Measurements from ENCODE around the gene CCDC47.

The CCDC47 gene

DNA sequence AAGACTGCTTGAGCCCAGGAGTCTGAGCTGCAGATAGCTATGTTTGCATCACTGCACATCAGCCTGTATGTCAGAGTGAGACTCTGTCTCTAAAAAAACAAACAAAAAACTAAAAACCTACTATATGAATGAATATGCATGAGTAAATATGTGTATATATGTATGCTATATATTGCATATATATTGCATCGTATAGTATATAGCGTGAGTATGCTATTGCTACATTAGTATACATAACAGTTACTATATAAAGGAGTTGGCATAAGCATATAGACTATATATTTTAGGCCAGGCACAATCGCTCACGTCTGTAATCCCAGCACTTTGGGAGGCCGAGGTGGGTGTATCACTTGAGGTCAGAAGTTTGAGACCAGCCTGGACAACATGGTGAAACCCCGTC lies 16.7 kb upstream of the CCDC47 start:
- TF ChIP-seq, protein P1, sequence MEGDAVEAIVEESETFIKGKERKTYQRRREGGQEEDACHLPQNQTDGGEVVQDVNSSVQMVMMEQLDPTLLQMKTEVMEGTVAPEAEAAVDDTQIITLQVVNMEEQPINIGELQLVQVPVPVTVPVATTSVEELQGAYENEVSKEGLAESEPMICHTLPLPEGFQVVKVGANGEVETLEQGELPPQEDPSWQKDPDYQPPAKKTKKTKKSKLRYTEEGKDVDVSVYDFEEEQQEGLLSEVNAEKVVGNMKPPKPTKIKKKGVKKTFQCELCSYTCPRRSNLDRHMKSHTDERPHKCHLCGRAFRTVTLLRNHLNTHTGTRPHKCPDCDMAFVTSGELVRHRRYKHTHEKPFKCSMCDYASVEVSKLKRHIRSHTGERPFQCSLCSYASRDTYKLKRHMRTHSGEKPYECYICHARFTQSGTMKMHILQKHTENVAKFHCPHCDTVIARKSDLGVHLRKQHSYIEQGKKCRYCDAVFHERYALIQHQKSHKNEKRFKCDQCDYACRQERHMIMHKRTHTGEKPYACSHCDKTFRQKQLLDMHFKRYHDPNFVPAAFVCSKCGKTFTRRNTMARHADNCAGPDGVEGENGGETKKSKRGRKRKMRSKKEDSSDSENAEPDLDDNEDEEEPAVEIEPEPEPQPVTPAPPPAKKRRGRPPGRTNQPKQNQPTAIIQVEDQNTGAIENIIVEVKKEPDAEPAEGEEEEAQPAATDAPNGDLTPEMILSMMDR (IDR thresholded peaks at IDR 0.05; ENCODE audit: low read depth, low read length), result no peak
- TF ChIP-seq EZH2phosphoT487 (IDR thresholded peaks at IDR 0.05; ENCODE audit: low read depth), result no peak
- H3K27me3 ChIP-seq (ENCODE audit: low read depth, low read length), result no peaks in the 10 kb centered on the region
- peaks cover 15% of the 10 kb centered on the region for H4K20me1 ChIP-seq (ENCODE audit: insufficient read depth, low read length)
- H3K79me2 ChIP-seq (ENCODE audit: low read length), result peaks cover 76% of the 10 kb centered on the region
- H3K9ac ChIP-seq (ENCODE audit: low read length), result no peak overlapping the region
- no peaks in the 10 kb centered on the region for H3K9me3 ChIP-seq (ENCODE audit: insufficient read depth, low read length)
- H3K27ac ChIP-seq (ENCODE audit: low read length), result no peak overlapping the region
- H3K4me3 ChIP-seq (ENCODE audit: low read length), result no peak overlapping the region
- H3K4me2 ChIP-seq (ENCODE audit: low read length), result no peak overlapping the region
- peaks cover 49% of the 10 kb centered on the region for H3K36me3 ChIP-seq (replicated peaks; ENCODE audit: low read depth, low read length)
- no peak overlapping the region for H2AFZ ChIP-seq (ENCODE audit: low read depth, low read length)
- no peaks in the 10 kb centered on the region for H3K4me1 ChIP-seq (ENCODE audit: low read length)

GRCh38 chr17:63786971-63787711 lies 13.7 kb upstream of the CCDC47 start:
- H3K9ac ChIP-seq (ENCODE audit: low read length), result no peak overlapping the region
- peaks cover 89% of the 10 kb centered on the region for H3K79me2 ChIP-seq (ENCODE audit: low read length)
- H3K4me2 ChIP-seq (ENCODE audit: low read length), result no peak overlapping the region
- H3K4me3 ChIP-seq (ENCODE audit: low read length), result no peak overlapping the region
- H3K9me3 ChIP-seq (ENCODE audit: insufficient read depth, low read length), result no peaks in the 10 kb centered on the region
- H3K36me3 ChIP-seq (replicated peaks; ENCODE audit: low read depth, low read length), result peaks cover 41% of the 10 kb centered on the region
- peaks cover 44% of the 10 kb centered on the region for H4K20me1 ChIP-seq (ENCODE audit: insufficient read depth, low read length)
- no peaks in the 10 kb centered on the region for H3K27me3 ChIP-seq (ENCODE audit: low read depth, low read length)
- H3K4me1 ChIP-seq (ENCODE audit: low read length), result peaks cover 15% of the 10 kb centered on the region
- H2AFZ ChIP-seq (ENCODE audit: low read depth, low read length), result no peak overlapping the region
- H3K27ac ChIP-seq (ENCODE audit: low read length), result no peak overlapping the region
- TF ChIP-seq EZH2phosphoT487 (IDR thresholded peaks at IDR 0.05; ENCODE audit: low read depth), result no peak
- TF ChIP-seq, protein P1 (IDR thresholded peaks at IDR 0.05; ENCODE audit: low read depth, low read length), result no peak

- no peak overlapping the region for H2AFZ ChIP-seq (ENCODE audit: low read depth, low read length)
- no peaks in the 10 kb centered on the region for H3K9me3 ChIP-seq (ENCODE audit: insufficient read depth, low read length)
- H4K20me1 ChIP-seq (ENCODE audit: insufficient read depth, low read length), result peaks cover 47% of the 10 kb centered on the region
- H3K36me3 ChIP-seq (replicated peaks; ENCODE audit: low read depth, low read length), result peaks cover 37% of the 10 kb centered on the region
- no peak overlapping the region for H3K4me3 ChIP-seq (ENCODE audit: low read length)
- H3K27ac ChIP-seq (ENCODE audit: low read length), result no peak overlapping the region
- H3K79me2 ChIP-seq (ENCODE audit: low read length), result peaks cover 92% of the 10 kb centered on the region
- TF ChIP-seq, protein P1 (IDR thresholded peaks at IDR 0.05; ENCODE audit: low read depth, low read length), result no peak
- TF ChIP-seq EZH2phosphoT487 (IDR thresholded peaks at IDR 0.05; ENCODE audit: low read depth), result no peak
- H3K4me2 ChIP-seq (ENCODE audit: low read length), result no peak overlapping the region
- no peak overlapping the region for H3K9ac ChIP-seq (ENCODE audit: low read length)
- H3K4me1 ChIP-seq (ENCODE audit: low read length), result peaks cover 16% of the 10 kb centered on the region
- H3K27me3 ChIP-seq (ENCODE audit: low read depth, low read length), result no peaks in the 10 kb centered on the region
These were observed 12.7 kb upstream of the CCDC47 start for GRCh38 chr17:63786117-63786516.

GRCh38 chr17:63785556-63785955 lies 12.2 kb upstream of the CCDC47 start:
- H3K4me1 ChIP-seq (ENCODE audit: low read length), result peaks cover 16% of the 10 kb centered on the region
- peaks cover 42% of the 10 kb centered on the region for H3K36me3 ChIP-seq (replicated peaks; ENCODE audit: low read depth, low read length)
- H3K27me3 ChIP-seq (ENCODE audit: low read depth, low read length), result no peaks in the 10 kb centered on the region
- H3K4me2 ChIP-seq (ENCODE audit: low read length), result no peak overlapping the region
- peaks cover 94% of the 10 kb centered on the region for H3K79me2 ChIP-seq (ENCODE audit: low read length)
- H3K4me3 ChIP-seq (ENCODE audit: low read length), result no peak overlapping the region
- H4K20me1 ChIP-seq (ENCODE audit: insufficient read depth, low read length), result peaks cover 52% of the 10 kb centered on the region
- no peak overlapping the region for H3K27ac ChIP-seq (ENCODE audit: low read length)
- no peaks in the 10 kb centered on the region for H3K9me3 ChIP-seq (ENCODE audit: insufficient read depth, low read length)
- no peak overlapping the region for H2AFZ ChIP-seq (ENCODE audit: low read depth, low read length)
- no peak for TF ChIP-seq EZH2phosphoT487 (IDR thresholded peaks at IDR 0.05; ENCODE audit: low read depth)
- TF ChIP-seq, protein P1 (IDR thresholded peaks at IDR 0.05; ENCODE audit: low read depth, low read length), result no peak
- H3K9ac ChIP-seq (ENCODE audit: low read length), result no peak overlapping the region
